Trophoblast cell (in vitro differentiated cells and primary cell): ENCODE measurements around the gene PWP2.
"Not testable (repeated sequence)": the region's sequence is repeated elsewhere in the genome, so short reads cannot be mapped to it uniquely, and the experiment has no call there.

ENCODE experiments used
- DNase-seq, 2 donors: peaks; one replicate each; pipeline ENCODE4 v3.0.0-alpha.2; 2016
- H2AFZ ChIP-seq: 2 replicates; pipeline ENCODE4 v1.6.1; 2013; ENCODE audit warnings: low read length, moderate library complexity, mild to moderate bottlenecking; ENCODE audit not compliant: insufficient read depth, poor library complexity
- H2AK5ac ChIP-seq: 2 replicates; pipeline ENCODE4 v1.6.1; 2013; ENCODE audit warnings: mild to moderate bottlenecking, low read length
- H2BK120ac ChIP-seq: 2 replicates; pipeline ENCODE4 v1.6.1; 2013; ENCODE audit warnings: low read length, mild to moderate bottlenecking, moderate library complexity; ENCODE audit not compliant: insufficient read depth, poor library complexity
- H2BK12ac ChIP-seq: 2 replicates; pipeline ENCODE4 v1.6.1; 2013; ENCODE audit warnings: mild to moderate bottlenecking, low read length, moderate library complexity
- H2BK5ac ChIP-seq: 2 replicates; pipeline ENCODE4 v1.6.1; 2013; ENCODE audit warnings: low read length, low read depth, moderate library complexity, mild to moderate bottlenecking; ENCODE audit not compliant: poor library complexity
- H3K14ac ChIP-seq: 2 replicates; pipeline ENCODE4 v1.6.1; 2013; ENCODE audit warnings: mild to moderate bottlenecking, low read length
- H3K18ac ChIP-seq: 2 replicates; pipeline ENCODE4 v1.6.1; 2013; ENCODE audit warnings: mild to moderate bottlenecking, low read length
- H3K23ac ChIP-seq: 2 replicates; pipeline ENCODE4 v1.6.1; 2013; ENCODE audit warnings: low read length
- H3K27ac ChIP-seq: 2 replicates; pipeline ENCODE4 v1.5.1; 2013; ENCODE audit warnings: low read depth, mild to moderate bottlenecking, inconsistent platforms, low read length, moderate library complexity
- H3K27me3 ChIP-seq: 2 replicates; pipeline ENCODE4 v1.6.1; 2013; ENCODE audit warnings: inconsistent platforms, mild to moderate bottlenecking, low read length, moderate library complexity; ENCODE audit not compliant: insufficient read depth
- H3K36me3 ChIP-seq, 2 experiments: 1 replicate in 1 of 2; 2 replicates in 1 of 2; pipeline ENCODE4 v1.6.1; 2013; ENCODE audit warnings: low read length in 2 of 2, mild to moderate bottlenecking in 2 of 2, moderate library complexity in 1 of 2; ENCODE audit not compliant: insufficient read depth in 2 of 2, control insufficient read depth in 1 of 2
- H3K4ac ChIP-seq: 2 replicates; pipeline ENCODE4 v1.6.1; 2013; ENCODE audit warnings: low read depth, mild to moderate bottlenecking, low read length, moderate library complexity
- H3K4me1 ChIP-seq, 2 experiments: 1 replicate in 1 of 2; 2 replicates in 1 of 2; pipeline ENCODE4 v1.6.1; 2013; ENCODE audit warnings: low read length in 2 of 2, mild to moderate bottlenecking in 2 of 2, moderate library complexity in 1 of 2; ENCODE audit not compliant: insufficient read depth in 2 of 2, control insufficient read depth in 1 of 2
- H3K4me2 ChIP-seq: 2 replicates; pipeline ENCODE4 v1.6.1; 2013; ENCODE audit warnings: inconsistent platforms, mild to moderate bottlenecking, low read length, moderate library complexity
- H3K4me3 ChIP-seq: 2 replicates; pipeline ENCODE4 v1.5.1; 2013; ENCODE audit warnings: mild to moderate bottlenecking, low read depth, low read length, inconsistent platforms
- H3K79me1 ChIP-seq: one replicate; pipeline ENCODE4 v1.6.1; 2013; ENCODE audit warnings: low read length
- H3K79me2 ChIP-seq: 2 replicates; pipeline ENCODE4 v1.6.1; 2013; ENCODE audit warnings: low read length, mild to moderate bottlenecking; ENCODE audit not compliant: control insufficient read depth, insufficient read depth, poor library complexity
- H3K9ac ChIP-seq: 2 replicates; pipeline ENCODE4 v1.6.1; 2013; ENCODE audit warnings: mild to moderate bottlenecking, low read length
- H3K9me3 ChIP-seq: 2 replicates; pipeline ENCODE4 v1.6.1; 2013; ENCODE audit warnings: low read depth, mild to moderate bottlenecking, control low read depth, inconsistent platforms, low read length; ENCODE audit not compliant: insufficient read depth
- H4K12ac ChIP-seq: 2 replicates; pipeline ENCODE4 v1.6.1; 2013; ENCODE audit warnings: low read depth, mild to moderate bottlenecking, low read length, moderate library complexity
- H4K8ac ChIP-seq: 2 replicates; pipeline ENCODE4 v1.6.1; 2013; ENCODE audit warnings: low read depth, mild to moderate bottlenecking, low read length, moderate library complexity
- H4K91ac ChIP-seq: one replicate; pipeline ENCODE4 v1.6.1; 2013; ENCODE audit warnings: low read depth, mild to moderate bottlenecking, low read length, moderate library complexity
- WGBS: extraction: QIAGEN DNeasy Blood & Tissue Kit; methylation state at CpG from one replicate; pipeline ENCODE4 v1.1.7; 2013; ENCODE audit warnings: missing lambda C conversion rate; ENCODE audit not compliant: insufficient read length, insufficient coverage; ENCODE audit errors: extremely low coverage; 5-methylcytosine and 5-hydroxymethylcytosine counted together

Gene PWP2

GRCh38 chr21:44155231-44155993 is 48.2 kb downstream of the PWP2 start:
- not testable (repeated sequence) for H2AFZ ChIP-seq, H4K8ac ChIP-seq, H2BK12ac ChIP-seq, H3K27ac ChIP-seq, H3K4me3 ChIP-seq, DNase-seq, H2BK120ac ChIP-seq, H2AK5ac ChIP-seq, H3K4me1 ChIP-seq, H3K9ac ChIP-seq, H3K79me1 ChIP-seq, H3K14ac ChIP-seq, H3K79me2 ChIP-seq, H3K4ac ChIP-seq, H4K12ac ChIP-seq, H3K36me3 ChIP-seq, H3K18ac ChIP-seq, H3K9me3 ChIP-seq, H2BK5ac ChIP-seq, H3K27me3 ChIP-seq, H3K4me2 ChIP-seq, H4K91ac ChIP-seq, H3K23ac ChIP-seq
- no CpG with 5 or more reads among the region's 38 CpGs for WGBS

GRCh38 chr21:44155994-44156380 is 48.8 kb downstream of the PWP2 start:
- H3K4ac ChIP-seq, H3K4me2 ChIP-seq, H3K79me1 ChIP-seq, H3K79me2 ChIP-seq, H2BK120ac ChIP-seq, DNase-seq, H3K4me3 ChIP-seq, H3K9me3 ChIP-seq, H3K18ac ChIP-seq, H4K8ac ChIP-seq, H2AFZ ChIP-seq, H3K27me3 ChIP-seq, H3K36me3 ChIP-seq, H4K12ac ChIP-seq, H3K9ac ChIP-seq, H3K27ac ChIP-seq, H2BK12ac ChIP-seq, H2BK5ac ChIP-seq, H3K14ac ChIP-seq, H3K4me1 ChIP-seq, H3K23ac ChIP-seq, H2AK5ac ChIP-seq, H4K91ac ChIP-seq: not testable (repeated sequence)
- no CpG with 5 or more reads among the region's 8 CpGs for WGBS

- WGBS: no CpG with 5 or more reads among the region's 28 CpGs
- DNase-seq, H3K9me3 ChIP-seq, H2BK120ac ChIP-seq, H2AFZ ChIP-seq, H3K4me2 ChIP-seq, H3K18ac ChIP-seq, H2BK5ac ChIP-seq, H3K14ac ChIP-seq, H4K12ac ChIP-seq, H3K36me3 ChIP-seq, H3K9ac ChIP-seq, H3K27me3 ChIP-seq, H3K4me3 ChIP-seq, H3K27ac ChIP-seq, H2BK12ac ChIP-seq, H3K4me1 ChIP-seq, H3K4ac ChIP-seq, H3K79me2 ChIP-seq, H4K91ac ChIP-seq, H3K23ac ChIP-seq, H4K8ac ChIP-seq, H2AK5ac ChIP-seq, H3K79me1 ChIP-seq: not testable (repeated sequence)
Observed at GRCh38 chr21:44157439-44158081, 50.4 kb downstream of the PWP2 start.

GRCh38 chr21:44158082-44158468 is 50.9 kb downstream of the PWP2 start:
- not testable (repeated sequence) for H2BK12ac ChIP-seq, H4K12ac ChIP-seq, H3K9ac ChIP-seq, H3K27me3 ChIP-seq, H4K91ac ChIP-seq, H2AFZ ChIP-seq, H2AK5ac ChIP-seq, H3K9me3 ChIP-seq, DNase-seq, H3K4me2 ChIP-seq, H3K36me3 ChIP-seq, H3K14ac ChIP-seq, H3K79me1 ChIP-seq, H3K79me2 ChIP-seq, H2BK5ac ChIP-seq, H4K8ac ChIP-seq, H3K27ac ChIP-seq, H2BK120ac ChIP-seq, H3K23ac ChIP-seq, H3K18ac ChIP-seq, H3K4ac ChIP-seq, H3K4me3 ChIP-seq, H3K4me1 ChIP-seq
- no CpG with 5 or more reads among the region's 7 CpGs for WGBS
